DND-41 (cell line): Measurements from ENCODE around the gene HACD2.
"Not testable (repeated sequence)": the region's sequence is repeated elsewhere in the genome, so short reads cannot be mapped to it uniquely, and the experiment has no call there.

Experiments
- ATAC-seq: fragments of 200-7000 bp; cut with Tn5 transposase; 3 replicates; pipeline ENCODE4 v1.9.1; 2021; ENCODE audit warnings: low read depth; ENCODE audit not compliant: insufficient read depth
- DNase-seq: peaks from one replicate; pipeline ENCODE4 v3.0.0-alpha.2; 2020
- H2AFZ ChIP-seq: 2 replicates; pipeline ENCODE4 v1.6.0; 2012; ENCODE audit warnings: low read depth, low read length
- H3K27ac ChIP-seq: 2 replicates; pipeline ENCODE4 v1.5.1; 2012; ENCODE audit warnings: low read length, inconsistent platforms
- H3K27me3 ChIP-seq: fragments of 200-600 bp; sonication (generic); 2 replicates; pipeline ENCODE4 v1.6.0; 2012; ENCODE audit warnings: low read length, mild to moderate bottlenecking, inconsistent platforms; ENCODE audit not compliant: insufficient read depth, poor library complexity
- H3K36me3 ChIP-seq: 2 replicates; pipeline ENCODE4 v1.5.1; 2012; ENCODE audit warnings: low read length, inconsistent platforms; ENCODE audit not compliant: insufficient read depth
- H3K4me1 ChIP-seq: 2 replicates; pipeline ENCODE4 v1.5.1; 2012; ENCODE audit warnings: mild to moderate bottlenecking, low read length; ENCODE audit not compliant: insufficient read depth
- H3K4me2 ChIP-seq: 2 replicates; pipeline ENCODE4 v1.6.0; 2012; ENCODE audit warnings: mild to moderate bottlenecking, moderate library complexity, low read length, inconsistent platforms; ENCODE audit not compliant: insufficient read depth
- H3K4me3 ChIP-seq, 2 experiments: fragments of 200-600 bp in 1 of 2; shearing (Covaris generic) in 1 of 2; 2 replicates each; pipeline ENCODE4 v1.5.1; 2012 to 2016; ENCODE audit warnings: inconsistent platforms in 2 of 2, low read length in 2 of 2, mild to moderate bottlenecking in 2 of 2, low read depth in 1 of 2, moderate library complexity in 1 of 2
- H3K79me2 ChIP-seq: 2 replicates; pipeline ENCODE4 v1.6.0; 2012; ENCODE audit warnings: low read length, inconsistent platforms; ENCODE audit not compliant: insufficient read depth
- H3K9ac ChIP-seq: 2 replicates; pipeline ENCODE4 v1.6.0; 2012; ENCODE audit warnings: low read depth, mild to moderate bottlenecking, inconsistent platforms, low read length, moderate library complexity
- H3K9me3 ChIP-seq: 2 replicates; pipeline ENCODE4 v1.5.1; 2012; ENCODE audit warnings: low read length, moderate library complexity, mild to moderate bottlenecking, inconsistent platforms; ENCODE audit not compliant: insufficient read depth, severe bottlenecking
- H4K20me1 ChIP-seq: 2 replicates; pipeline ENCODE4 v1.6.0; 2012; ENCODE audit warnings: low read length; ENCODE audit not compliant: insufficient read depth
- CTCF ChIP-seq: IDR thresholded peaks from 2 replicates; pipeline ENCODE4 v1.5.1; 2012; ENCODE audit warnings: borderline replicate concordance, low read length, moderate library complexity, mild to moderate bottlenecking; ENCODE audit not compliant: poor library complexity, severe bottlenecking; ENCODE audit errors: extremely low read depth
- EZH2 ChIP-seq: IDR thresholded peaks from 3 replicates; pipeline ENCODE4 v1.6.1; 2012; ENCODE audit warnings: borderline replicate concordance, low read depth, mild to moderate bottlenecking, moderate library complexity, low read length, inconsistent platforms; ENCODE audit not compliant: severe bottlenecking

Gene HACD2

DNA sequence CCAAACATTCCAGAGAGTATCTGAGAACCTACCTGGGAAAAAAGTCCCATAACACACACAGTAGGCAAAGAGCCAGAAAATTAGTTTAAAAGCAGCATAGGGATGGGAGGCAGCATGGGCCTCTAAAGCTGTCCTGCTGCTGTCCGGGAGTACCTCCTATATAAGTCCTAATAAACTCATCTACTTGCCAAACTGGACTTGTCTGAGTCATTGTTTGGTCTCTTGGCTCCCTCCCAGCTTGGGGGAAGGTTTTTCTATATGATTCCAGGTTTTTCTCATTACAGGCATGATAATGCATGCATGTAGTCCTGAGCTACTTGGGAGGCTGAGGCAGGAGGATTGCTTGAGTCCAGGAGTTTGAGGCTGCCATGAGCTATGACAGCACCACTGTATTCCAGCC is 17.5 kb upstream of the HACD2 start:
- H2AFZ ChIP-seq, result no peak overlapping the region
- no peak overlapping the region for H3K9ac ChIP-seq
- ATAC-seq, result no peak
- no peak overlapping the region for H3K4me3 ChIP-seq
- DNase-seq, result no peak
- no peak overlapping the region for H3K4me2 ChIP-seq
- H3K27ac ChIP-seq, result no peak overlapping the region
- no peaks in the 10 kb centered on the region for H3K79me2 ChIP-seq
- no peaks in the 10 kb centered on the region for H3K36me3 ChIP-seq
- TF ChIP-seq EZH2 (no peak), CTCF (no peak)
- H4K20me1 ChIP-seq, result no peaks in the 10 kb centered on the region; the same call in 1 of the 2 replicates
- H3K9me3 ChIP-seq, result no peaks in the 10 kb centered on the region
- no peaks in the 10 kb centered on the region for H3K27me3 ChIP-seq
- no peaks in the 10 kb centered on the region for H3K4me1 ChIP-seq

GRCh38 chr3:123600863-123601262 is 16.0 kb upstream of the HACD2 start:
- not testable (repeated sequence) for H3K4me3 ChIP-seq, H3K79me2 ChIP-seq, ATAC-seq, H3K27me3 ChIP-seq, H2AFZ ChIP-seq, H4K20me1 ChIP-seq, H3K4me2 ChIP-seq, DNase-seq, H3K36me3 ChIP-seq, H3K9me3 ChIP-seq, H3K9ac ChIP-seq, H3K27ac ChIP-seq, H3K4me1 ChIP-seq

- Histone ChIP-seq H3K9me3 (no peaks in the 10 kb centered on the region), H3K27me3 (no peaks in the 10 kb centered on the region), H4K20me1 (no peaks in the 10 kb centered on the region), H3K27ac (no peak overlapping the region), H3K4me3 (no peak overlapping the region), H3K79me2 (no peaks in the 10 kb centered on the region), H3K4me2 (no peak overlapping the region), H3K36me3 (no peaks in the 10 kb centered on the region), H3K9ac (no peak overlapping the region), H3K4me1 (no peaks in the 10 kb centered on the region), H2AFZ (no peak overlapping the region)
- DNase-seq, result no peak
- no peak for ATAC-seq
- no peak for TF ChIP-seq EZH2
- no peak for TF ChIP-seq CTCF
These were observed 12.7 kb upstream of the HACD2 start for GRCh38 chr3:123597561-123597960.

GRCh38 chr3:123595396-123596180 is 10.7 kb upstream of the HACD2 start:
- ATAC-seq (no peak), DNase-seq (no peak)
- H3K9ac ChIP-seq, result no peak overlapping the region
- H3K4me1 ChIP-seq, result no peaks in the 10 kb centered on the region
- H3K79me2 ChIP-seq, result no peaks in the 10 kb centered on the region
- no peak overlapping the region for H3K4me2 ChIP-seq
- H3K4me3 ChIP-seq, result no peak overlapping the region
- H3K27ac ChIP-seq, result no peak overlapping the region
- no peak overlapping the region for H2AFZ ChIP-seq
- no peaks in the 10 kb centered on the region for H3K27me3 ChIP-seq
- peaks cover 6% of the 10 kb centered on the region for H3K36me3 ChIP-seq
- peaks cover 7% of the 10 kb centered on the region for H3K9me3 ChIP-seq
- no peaks in the 10 kb centered on the region for H4K20me1 ChIP-seq
- no peak for TF ChIP-seq EZH2
- no peak for TF ChIP-seq CTCF
